Liver (tissue), 3 donors: ENCODE results near the gene CELF2.

ENCODE experiments used
- CTCF ChIP-seq: fragments of 150-350 bp; IDR thresholded peaks from 2 replicates; pipeline ENCODE4 v1.5.1; 2017; ENCODE audit warnings: improper control_type of control experiment, low read depth, low read length; ENCODE audit not compliant: missing input control
- RAD21 ChIP-seq, 2 donors: IDR thresholded peaks; 2 replicates each; pipeline ENCODE4 v1.6.1; 2016; ENCODE audit warnings: antibody characterized with exemption in 2 of 2, mild to moderate bottlenecking in 2 of 2
- TAF1 ChIP-seq: conservative IDR thresholded peaks from 2 replicates; pipeline ENCODE4 v1.6.1; 2016; ENCODE audit warnings: antibody characterized with exemption, mild to moderate bottlenecking
- donor health status: healthy.
- donor health status: healthy.

- no peak for TF ChIP-seq RAD21 (IDR thresholded peaks at IDR 0.05)
- no peak for TF ChIP-seq CTCF
- no peak for TF ChIP-seq TAF1
Measured at GRCh38 chr10:11249152-11249807, 231.6 kb downstream of the CELF2 start.
